NOMO-1 (cell line): ENCODE measurements around the gene MYO5A.
A peak's percentile ranks its signal among the peaks of the same experiment; 100 is the strongest.
"Not testable (repeated sequence)": the region's sequence is repeated elsewhere in the genome, so short reads cannot be mapped to it uniquely, and the experiment has no call there.

Experiments
- DNase-seq, 2 experiments: peaks; one replicate each; lab custom pipeline; 2025; ENCODE audit not compliant: unreplicated experiment in 2 of 2; lab: John Stamatoyannopoulos, UW

MYO5A gene

GRCh38 chr15:52546031-52546751 is 17.5 kb upstream of the MYO5A start:
- DNase-seq, result no peak

- DNase-seq, result no peak
Measured at GRCh38 chr15:52540374-52541012, 11.8 kb upstream of the MYO5A start.

GRCh38 chr15:52537459-52537858 is 8.8 kb upstream of the MYO5A start:
- DNase-seq, result no peak

- no peak for DNase-seq
Measured at GRCh38 chr15:52532427-52532826, 3.7 kb upstream of the MYO5A start.

GRCh38 chr15:52529940-52530339 is 1.3 kb upstream of the MYO5A start:
- DNase-seq, result no peak

GRCh38 chr15:52529341-52529924 is 753 bp upstream of the MYO5A start:
- DNase-seq, result no peak

GRCh38 chr15:52527911-52528563 is 643 bp downstream of the MYO5A start:
- peak in 1 of 2 experiments; percentile 30 for DNase-seq

GRCh38 chr15:52527196-52527910 is 1.3 kb downstream of the MYO5A start:
- DNase-seq, result no peak

- DNase-seq, result no peak
Measured at GRCh38 chr15:52524223-52525136, 4.2 kb downstream of the MYO5A start.

- DNase-seq, result no peak
Measured at GRCh38 chr15:52523647-52524046, 5.0 kb downstream of the MYO5A start.

GRCh38 chr15:52523192-52523591 is 5.5 kb downstream of the MYO5A start:
- DNase-seq, result no peak

GRCh38 chr15:52521682-52522081 is 7.0 kb downstream of the MYO5A start:
- DNase-seq, result no peak

- no peak for DNase-seq
Measured at GRCh38 chr15:52520421-52520820, 8.3 kb downstream of the MYO5A start.

- peak; percentile 50 to 83 for DNase-seq
Measured at GRCh38 chr15:52518487-52519371, 10.0 kb downstream of the MYO5A start.

- no peak for DNase-seq
Measured at GRCh38 chr15:52517014-52517413, 11.7 kb downstream of the MYO5A start.

GRCh38 chr15:52515343-52515742 is 13.3 kb downstream of the MYO5A start:
- DNase-seq, result no peak

- no peak for DNase-seq
Measured at GRCh38 chr15:52514482-52514881, 14.2 kb downstream of the MYO5A start.

- not testable (repeated sequence) for DNase-seq
Measured at GRCh38 chr15:52512869-52513268, 15.8 kb downstream of the MYO5A start.

- no peak for DNase-seq
Measured at GRCh38 chr15:52511084-52511483, 17.6 kb downstream of the MYO5A start.
